Immature natural killer cell (primary cell): ENCODE results near the gene CXCL1. TPM values are rescaled to one million over a fixed set of nuclear protein-coding genes. Genes with fewer than 3 reads are reported as not detected.

Experiments
- DNase-seq, 3 donors: peaks; one replicate each; pipeline ENCODE4 v3.0.0; 2022; ENCODE audit warnings: mixed read lengths in 1 of 3
- H3K27ac Mint-ChIP-seq, 6 donors: one replicate each; pipeline ENCODE4 v1.8.0; 2020; ENCODE audit warnings: mixed read lengths in 6 of 6, mild to moderate bottlenecking in 5 of 6, inconsistent platforms in 4 of 6, moderate library complexity in 3 of 6
- H3K27me3 Mint-ChIP-seq, 3 donors: one replicate each; pipeline ENCODE4 v1.8.0; 2020 to 2021; ENCODE audit warnings: low read depth in 3 of 3, mild to moderate bottlenecking in 3 of 3, mixed read lengths in 3 of 3, moderate library complexity in 3 of 3, inconsistent platforms in 1 of 3
- H3K36me3 Mint-ChIP-seq, 3 donors: one replicate each; pipeline ENCODE4 v1.8.0; 2020; ENCODE audit warnings: mixed read lengths in 3 of 3, inconsistent platforms in 2 of 3, mild to moderate bottlenecking in 2 of 3
- H3K4me1 Mint-ChIP-seq, 2 donors: one replicate each; pipeline ENCODE4 v1.8.0; 2020; ENCODE audit warnings: inconsistent platforms in 2 of 2, mild to moderate bottlenecking in 2 of 2, mixed read lengths in 2 of 2, moderate library complexity in 1 of 2
- H3K4me3 Mint-ChIP-seq, 5 donors: one replicate each; pipeline ENCODE4 v1.8.0; 2020; ENCODE audit warnings: mild to moderate bottlenecking in 5 of 5, mixed read lengths in 5 of 5, inconsistent platforms in 3 of 5, moderate library complexity in 3 of 5
- H3K9me3 Mint-ChIP-seq, 6 donors: one replicate each; pipeline ENCODE4 v1.8.0; 2020; ENCODE audit warnings: mild to moderate bottlenecking in 6 of 6, mixed read lengths in 6 of 6, inconsistent platforms in 4 of 6, moderate library complexity in 3 of 6
- polyA plus RNA-seq, 3 donors: library from polyadenylated mRNA; unstranded; fragments of 300-500 nt; fragmentation: Illumina TruSeq; gene quantifications; one replicate each; pipeline ENCODE4 v1.2.3, GENCODE V29; 2021

CXCL1 gene
- polyA plus RNA-seq, result not detected

GRCh38 chr4:73869130-73870055 lies at the start of gene CXCL1:
TSS of gene CXCL1 (plus strand) at chr4:73869393. CDS start at chr4:73869471, 78 bp downstream.
- Mint-ChIP-seq H3K4me1 (no peaks in the 10 kb centered on the region), H3K27ac (no peak within 1 kb of the TSS), H3K9me3 (peaks cover 0 to 16% (median 4%) of the 10 kb centered on the region in 6 donors), H3K27me3 (peaks cover 0 to 3% (median 0%) of the 10 kb centered on the region in 3 donors), H3K36me3 (no peaks in the 10 kb centered on the region), H3K4me3 (no peak within 1 kb of the TSS)
- no peak for DNase-seq

DNA sequence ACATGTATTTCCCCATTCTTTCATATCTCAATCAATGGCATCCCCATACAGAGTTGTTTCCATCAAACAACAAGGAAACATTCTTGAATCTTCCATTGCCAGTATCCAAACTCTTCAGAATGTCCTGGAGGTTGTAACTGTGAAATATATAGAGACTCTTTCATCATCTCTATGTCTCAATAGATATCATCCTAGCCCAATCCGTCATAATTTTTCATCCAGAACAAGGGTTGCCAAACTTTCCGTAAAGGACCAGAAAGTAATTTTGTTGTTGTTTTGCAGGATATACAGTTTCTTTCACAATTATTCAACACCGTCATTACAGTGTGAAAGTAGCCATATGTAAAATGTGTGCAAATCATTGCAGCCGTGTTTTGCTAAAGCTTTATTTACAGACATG lies 47.9 kb upstream of the CXCL1 start:
- H3K27ac Mint-ChIP-seq, result no peak overlapping the region
- no peak for DNase-seq
- H3K27me3 Mint-ChIP-seq, result no peaks in the 10 kb centered on the region
- no peaks in the 10 kb centered on the region for H3K36me3 Mint-ChIP-seq
- H3K9me3 Mint-ChIP-seq, result peaks cover 1 to 18% (median 5%) of the 10 kb centered on the region in 6 donors
- no peak overlapping the region for H3K4me3 Mint-ChIP-seq
- no peaks in the 10 kb centered on the region for H3K4me1 Mint-ChIP-seq

DNA sequence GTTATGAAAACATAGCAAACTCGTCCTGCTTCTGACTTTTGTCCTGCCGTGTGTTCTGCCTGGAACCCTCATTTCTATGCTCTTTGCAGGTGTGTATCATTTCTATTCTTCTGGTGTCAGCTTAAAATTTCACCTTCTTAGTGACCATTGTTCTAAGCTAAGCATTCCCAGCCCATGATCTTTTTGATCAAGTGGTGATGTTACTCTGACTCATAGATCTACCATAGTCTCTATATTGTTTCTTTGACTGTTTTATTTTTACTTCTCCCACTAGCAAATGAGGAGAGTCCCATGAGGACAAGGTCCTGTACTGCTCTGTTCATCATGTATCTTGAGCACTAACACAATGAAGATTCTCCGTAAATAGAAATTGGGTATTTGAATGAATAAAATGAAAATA lies 46.8 kb upstream of the CXCL1 start:
- Mint-ChIP-seq H3K27ac (no peak overlapping the region), H3K9me3 (peaks cover 1 to 18% (median 5%) of the 10 kb centered on the region in 6 donors), H3K27me3 (no peaks in the 10 kb centered on the region), H3K36me3 (no peaks in the 10 kb centered on the region), H3K4me3 (no peak overlapping the region), H3K4me1 (no peaks in the 10 kb centered on the region)
- DNase-seq, result no peak

DNA sequence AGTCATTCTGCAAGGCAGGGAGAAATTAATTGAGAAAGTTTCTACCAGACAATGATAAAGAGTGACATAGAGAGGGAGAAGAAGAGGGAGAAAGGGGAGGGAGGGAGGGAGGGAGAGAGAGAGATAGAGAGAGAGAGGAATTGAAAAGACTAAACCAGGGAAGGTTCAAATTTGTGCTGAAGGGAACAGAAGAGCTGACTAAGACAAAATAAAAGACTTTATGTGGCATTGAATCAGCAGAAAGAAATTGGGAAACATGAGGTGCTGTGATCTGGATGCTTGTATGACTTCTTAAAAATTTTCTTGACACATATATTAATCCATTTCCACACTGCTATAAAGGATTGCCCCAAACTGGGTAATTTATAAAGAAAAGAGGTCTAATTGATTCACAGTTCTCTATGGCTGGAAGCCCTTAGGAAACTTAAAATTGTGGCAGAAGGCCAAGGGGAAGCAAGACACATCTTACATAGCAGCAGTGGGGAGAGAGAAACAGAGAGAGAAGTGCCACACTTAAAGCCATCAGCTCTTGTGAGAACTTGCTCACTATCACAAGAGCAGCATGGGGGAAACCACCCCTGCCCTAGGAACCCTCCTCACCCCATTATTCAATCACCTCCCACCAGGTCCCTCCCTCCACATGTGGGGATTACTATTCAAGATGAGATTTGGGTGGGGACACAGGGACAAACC lies 46.2 kb upstream of the CXCL1 start:
- Mint-ChIP-seq H3K4me3 (no peak overlapping the region), H3K9me3 (peaks cover 0 to 21% (median 5%) of the 10 kb centered on the region in 6 donors), H3K27me3 (no peaks in the 10 kb centered on the region), H3K36me3 (peaks cover 0 to 3% (median 0%) of the 10 kb centered on the region in 3 donors), H3K4me1 (no peaks in the 10 kb centered on the region), H3K27ac (no peak overlapping the region)
- DNase-seq, result no peak

- Mint-ChIP-seq H3K4me1 (no peaks in the 10 kb centered on the region), H3K36me3 (peaks cover 0 to 3% (median 0%) of the 10 kb centered on the region in 3 donors), H3K9me3 (peaks cover 0 to 21% (median 5%) of the 10 kb centered on the region in 6 donors), H3K27me3 (no peaks in the 10 kb centered on the region), H3K27ac (no peak overlapping the region), H3K4me3 (no peak overlapping the region)
- DNase-seq, result no peak
Measured at GRCh38 chr4:73823760-73824159, 45.4 kb upstream of the CXCL1 start.

DNA sequence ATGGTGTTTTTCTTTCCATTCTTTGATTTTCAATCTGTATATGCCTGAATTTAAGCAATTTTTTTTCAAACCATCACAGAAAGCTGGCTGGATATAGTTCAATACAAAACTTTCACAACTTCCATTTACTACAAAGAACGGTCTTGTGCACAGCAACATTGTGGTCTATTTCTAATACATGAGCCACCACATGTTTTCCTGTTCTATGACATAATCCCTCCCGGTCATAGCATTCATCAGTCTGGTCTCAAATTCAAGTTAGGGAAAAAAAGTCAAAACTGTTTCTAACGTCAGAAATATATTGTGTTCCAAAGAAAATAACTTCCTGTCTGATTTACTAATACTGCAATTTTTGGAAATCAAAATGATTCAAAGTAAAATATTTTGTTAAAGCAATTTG lies 40.2 kb upstream of the CXCL1 start:
- Mint-ChIP-seq H3K9me3 (peaks cover 0 to 10% (median 5%) of the 10 kb centered on the region in 6 donors), H3K36me3 (peaks cover 0 to 3% (median 0%) of the 10 kb centered on the region in 3 donors)

GRCh38 chr4:73831569-73831968 lies 37.6 kb upstream of the CXCL1 start:
- peaks cover 0 to 3% (median 0%) of the 10 kb centered on the region in 3 donors for H3K36me3 Mint-ChIP-seq
- H3K4me3 Mint-ChIP-seq, result no peak overlapping the region
- H3K4me1 Mint-ChIP-seq, result no peaks in the 10 kb centered on the region
- peaks cover 0 to 9% (median 5%) of the 10 kb centered on the region in 6 donors for H3K9me3 Mint-ChIP-seq
- H3K27me3 Mint-ChIP-seq, result peaks cover 0 to 2% (median 0%) of the 10 kb centered on the region in 3 donors
- no peak for DNase-seq
- H3K27ac Mint-ChIP-seq, result no peak overlapping the region

More for the DNA sequence above, 40.2 kb upstream of the CXCL1 start:
- H3K4me1 Mint-ChIP-seq, result no peaks in the 10 kb centered on the region
- H3K27me3 Mint-ChIP-seq, result peaks cover 0 to 2% (median 0%) of the 10 kb centered on the region in 3 donors
- H3K27ac Mint-ChIP-seq, result no peak overlapping the region
- DNase-seq, result no peak
- no peak overlapping the region for H3K4me3 Mint-ChIP-seq

GRCh38 chr4:73832651-73833237 lies 36.4 kb upstream of the CXCL1 start:
- no peak for DNase-seq
- Mint-ChIP-seq H3K27me3 (peaks cover 0 to 2% (median 0%) of the 10 kb centered on the region in 3 donors), H3K36me3 (peaks cover 0 to 2% (median 0%) of the 10 kb centered on the region in 3 donors), H3K27ac (no peak overlapping the region), H3K4me1 (no peaks in the 10 kb centered on the region), H3K9me3 (peaks cover 2 to 10% (median 5%) of the 10 kb centered on the region in 6 donors), H3K4me3 (no peak overlapping the region)

DNA sequence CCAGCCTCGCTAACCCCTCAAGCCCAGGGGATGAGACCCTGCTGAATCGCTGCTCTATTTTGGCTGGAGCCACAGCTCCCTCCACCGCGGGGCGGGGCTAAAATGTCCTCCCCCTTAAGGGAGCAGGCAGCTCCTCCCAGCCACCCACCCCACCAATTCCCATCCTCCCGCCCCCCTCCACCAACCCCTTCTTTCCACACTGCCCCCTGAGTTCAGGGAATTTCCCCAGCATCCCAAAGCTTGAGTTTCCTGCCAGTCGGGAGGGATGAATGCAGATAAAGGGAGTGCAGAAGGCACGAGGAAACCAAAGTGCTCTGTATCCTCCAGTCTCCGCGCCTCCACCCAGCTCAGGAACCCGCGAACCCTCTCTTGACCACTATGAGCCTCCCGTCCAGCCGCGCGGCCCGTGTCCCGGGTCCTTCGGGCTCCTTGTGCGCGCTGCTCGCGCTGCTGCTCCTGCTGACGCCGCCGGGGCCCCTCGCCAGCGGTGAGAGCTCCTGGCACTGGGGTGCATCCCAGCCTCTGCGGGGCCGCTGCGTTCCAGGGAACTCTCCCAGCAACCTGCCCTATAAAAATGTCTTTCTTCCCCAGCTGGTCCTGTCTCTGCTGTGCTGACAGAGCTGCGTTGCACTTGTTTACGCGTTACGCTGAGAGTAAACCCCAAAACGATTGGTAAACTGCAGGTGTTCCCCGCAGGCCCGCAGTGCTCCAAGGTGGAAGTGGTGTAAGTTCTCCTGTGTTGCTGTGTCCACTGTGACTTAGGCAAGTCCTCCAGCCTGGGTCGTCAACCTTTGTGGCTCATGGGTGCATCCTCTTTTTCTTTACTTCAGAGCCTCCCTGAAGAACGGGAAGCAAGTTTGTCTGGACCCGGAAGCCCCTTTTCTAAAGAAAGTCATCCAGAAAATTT lies 32.6 kb upstream of the CXCL1 start, which contains the start of gene CXCL6:
Gene CXCL6, plus strand, starts transcription at position 306 of the 907 bp plus-strand sequence. Its CDS starts 73 bp downstream, at position 379.
- no peaks in the 10 kb centered on the region for H3K4me1 Mint-ChIP-seq
- DNase-seq, result no peak
- no peak within 1 kb of the TSS for H3K4me3 Mint-ChIP-seq
- no peak within 1 kb of the TSS for H3K27ac Mint-ChIP-seq
- H3K9me3 Mint-ChIP-seq, result peaks cover 0 to 5% (median 3%) of the 10 kb centered on the region in 6 donors
- peaks cover 0 to 2% (median 0%) of the 10 kb centered on the region in 3 donors for H3K27me3 Mint-ChIP-seq
- no peaks in the 10 kb centered on the region for H3K36me3 Mint-ChIP-seq

DNA sequence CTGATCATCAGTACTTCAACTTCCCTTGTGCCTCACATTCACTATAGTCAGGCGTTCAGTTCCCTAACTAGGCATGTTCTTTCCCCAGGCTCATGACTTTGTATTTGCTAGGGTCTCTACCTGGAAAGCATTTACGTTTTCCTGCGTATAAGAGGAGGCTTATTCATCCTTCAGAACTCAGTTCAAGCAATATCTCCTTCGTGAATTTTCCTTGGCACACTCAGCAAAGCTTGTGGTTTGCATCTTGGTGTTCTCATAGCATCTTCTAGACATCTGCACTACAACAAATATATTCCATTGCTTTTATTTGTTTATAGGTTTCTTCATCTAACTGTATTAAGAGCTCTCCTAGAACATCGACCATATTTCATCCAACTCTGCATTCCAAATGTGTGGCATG lies 30.1 kb upstream of the CXCL1 start:
- Mint-ChIP-seq H3K4me3 (no peak overlapping the region), H3K36me3 (no peaks in the 10 kb centered on the region), H3K9me3 (peaks cover 0 to 5% (median 2%) of the 10 kb centered on the region in 6 donors), H3K27ac (no peak overlapping the region), H3K4me1 (no peaks in the 10 kb centered on the region), H3K27me3 (no peaks in the 10 kb centered on the region)
- no peak for DNase-seq

- no peaks in the 10 kb centered on the region for H3K27me3 Mint-ChIP-seq
- DNase-seq, result no peak
- H3K27ac Mint-ChIP-seq, result no peak overlapping the region
- H3K9me3 Mint-ChIP-seq, result peaks cover 0 to 5% (median 2%) of the 10 kb centered on the region in 6 donors
- H3K4me3 Mint-ChIP-seq, result no peak overlapping the region
- H3K36me3 Mint-ChIP-seq, result no peaks in the 10 kb centered on the region
- H3K4me1 Mint-ChIP-seq, result no peaks in the 10 kb centered on the region
Measured at GRCh38 chr4:73839715-73840114, 29.5 kb upstream of the CXCL1 start.

- H3K4me1 Mint-ChIP-seq, result no peaks in the 10 kb centered on the region
- no peak for DNase-seq
- no peak overlapping the region for H3K4me3 Mint-ChIP-seq
- no peaks in the 10 kb centered on the region for H3K27me3 Mint-ChIP-seq
- H3K27ac Mint-ChIP-seq, result no peak overlapping the region
- H3K36me3 Mint-ChIP-seq, result no peaks in the 10 kb centered on the region
- peaks cover 0 to 8% (median under 1%) of the 10 kb centered on the region in 6 donors for H3K9me3 Mint-ChIP-seq
Measured at GRCh38 chr4:73841243-73841925, 27.8 kb upstream of the CXCL1 start.
